Stimulated activated CD4-positive, alpha-beta T cell treated with anti-CD3 and anti-CD28 coated beads, TNF-alpha, amount 100 ng/mL, for 24 hours (primary cell): ENCODE results near the gene YTHDC1.
"Not testable (repeated sequence)": the region's sequence is repeated elsewhere in the genome, so short reads cannot be mapped to it uniquely, and the experiment has no call there.

Experiments
- DNase-seq, 3 experiments: peaks; one replicate each; pipeline ENCODE4 v3.0.0-alpha.2; 2020; ENCODE audit warnings: low read depth in 3 of 3

The YTHDC1 gene

GRCh38 chr4:68291256-68291655 lies 58.6 kb downstream of the YTHDC1 start:
- no peak for DNase-seq

GRCh38 chr4:68288393-68288740 lies 61.5 kb downstream of the YTHDC1 start:
- no peak for DNase-seq

DNA sequence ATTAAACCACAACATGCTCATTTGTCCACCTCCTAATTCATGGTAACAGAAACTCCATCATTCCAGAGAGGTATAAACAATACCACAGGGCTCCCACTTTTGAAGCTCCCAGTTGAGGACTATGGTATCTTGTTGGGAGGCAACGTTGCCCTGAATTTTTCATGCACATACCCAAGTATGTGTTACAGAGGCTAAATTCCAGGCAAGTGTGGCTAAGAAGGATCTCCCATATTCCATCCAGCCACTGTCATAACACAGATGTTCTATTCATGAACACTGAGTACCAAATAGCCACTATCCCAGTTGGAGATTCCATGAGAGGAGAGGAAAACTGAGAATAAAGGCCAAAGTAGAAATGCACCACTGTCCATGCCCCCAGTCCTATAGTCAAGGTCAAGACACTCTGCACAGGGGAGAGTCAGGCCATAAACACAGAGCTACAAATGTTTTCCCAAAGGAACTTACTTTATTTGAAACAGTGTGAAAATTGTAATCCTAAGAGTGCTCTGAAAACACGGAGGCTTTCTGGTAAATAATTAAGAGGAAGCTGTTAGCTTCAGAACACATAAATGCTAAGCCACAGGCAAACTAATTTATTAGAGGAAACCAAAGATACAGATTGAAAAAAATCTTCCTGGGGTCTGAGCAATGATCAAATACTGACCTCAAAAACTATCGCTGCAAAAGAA lies 62.0 kb downstream of the YTHDC1 start:
- no peak for DNase-seq

GRCh38 chr4:68283714-68284113 lies 66.2 kb downstream of the YTHDC1 start:
- no peak for DNase-seq

DNA sequence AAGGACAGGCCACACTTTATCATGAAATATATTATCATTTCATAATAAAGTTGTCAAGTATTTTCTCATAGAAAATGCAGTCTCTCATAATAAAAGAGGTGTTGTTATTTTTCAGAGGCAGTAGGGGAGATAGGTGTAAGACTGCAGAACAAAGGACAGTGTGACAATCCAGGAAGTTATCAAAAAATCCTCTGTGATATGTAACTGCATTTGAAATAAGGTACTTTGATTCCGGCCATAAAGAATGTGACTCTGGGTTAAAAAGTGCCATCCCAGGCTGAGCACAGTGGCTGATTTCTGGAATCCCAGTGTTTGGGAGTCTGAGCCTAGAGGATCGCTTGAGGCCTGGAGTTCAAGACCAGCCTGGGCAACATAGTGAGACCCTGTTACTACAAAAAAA lies 66.8 kb downstream of the YTHDC1 start:
- DNase-seq, result no peak

- not testable (repeated sequence) for DNase-seq
These were observed 67.8 kb downstream of the YTHDC1 start for GRCh38 chr4:68281796-68282740.

DNA sequence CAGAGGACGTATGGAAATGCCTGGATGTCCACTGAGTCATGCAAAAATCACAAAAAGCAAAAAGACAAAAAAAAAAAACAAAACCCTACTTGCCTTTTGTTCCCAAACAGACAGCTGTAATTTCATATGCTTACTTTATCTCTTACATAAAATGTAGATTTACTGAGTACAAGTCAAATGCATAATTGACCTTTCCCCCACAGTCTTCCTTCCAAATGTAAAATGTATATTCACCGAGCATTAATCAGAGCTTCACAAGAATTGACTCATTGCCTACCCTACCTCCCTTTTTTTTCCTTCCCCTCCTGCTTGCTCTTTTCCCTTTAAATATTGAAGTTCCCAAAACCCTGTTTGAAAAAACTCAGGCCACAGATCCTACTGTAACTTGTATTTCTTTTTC lies 71.9 kb downstream of the YTHDC1 start:
- DNase-seq, result no peak

GRCh38 chr4:68277627-68278026 lies 72.3 kb downstream of the YTHDC1 start:
- no peak for DNase-seq

GRCh38 chr4:68272860-68273259 lies 77.0 kb downstream of the YTHDC1 start:
- no peak for DNase-seq

GRCh38 chr4:68272380-68272779 lies 77.5 kb downstream of the YTHDC1 start:
- no peak for DNase-seq

- no peak for DNase-seq
These were observed 78.0 kb downstream of the YTHDC1 start for GRCh38 chr4:68271851-68272357.

DNA sequence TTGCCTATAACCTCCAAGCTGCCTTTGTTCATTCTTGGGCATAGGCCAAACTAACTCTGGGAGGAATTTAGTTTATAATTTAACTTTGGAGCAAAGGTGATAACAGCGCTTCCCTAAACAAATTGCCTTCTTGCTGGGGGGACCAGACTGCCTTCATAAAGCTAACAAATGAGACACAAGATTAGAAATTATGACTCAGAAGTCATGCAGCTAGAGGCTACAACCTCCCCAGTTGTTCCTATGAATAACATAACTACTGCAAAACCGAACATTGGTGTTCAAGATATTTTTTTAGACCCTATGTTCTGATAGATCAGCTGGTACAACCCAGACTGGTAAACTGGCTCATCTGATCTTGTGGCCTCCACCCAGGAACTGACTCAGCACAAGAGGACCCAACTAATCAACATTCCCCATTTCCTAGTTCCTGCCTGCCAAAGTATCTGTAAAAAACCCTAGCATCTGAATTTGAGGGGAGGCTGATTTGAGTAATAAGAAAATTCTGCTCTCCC lies 82.4 kb downstream of the YTHDC1 start:
- DNase-seq, result no peak

- no peak for DNase-seq
These were observed 84.9 kb downstream of the YTHDC1 start for GRCh38 chr4:68264875-68265565.
